Psoas muscle (tissue), 8 donors: Measurements from ENCODE around the gene FBRS. TPM values are rescaled to one million over a fixed set of nuclear protein-coding genes. Genes with fewer than 3 reads are reported as not detected.

Experiments
- ATAC-seq, 4 donors: fragments of 200-7000 bp; cut with Tn5 transposase; one replicate each; pipeline ENCODE4 v1.9.1; 2020; ENCODE audit warnings: moderate library complexity in 3 of 4, mild to moderate bottlenecking in 2 of 4
- DNase-seq, 2 donors: peaks; one replicate each; pipeline ENCODE4 v3.0.0-alpha.2; 2020
- H3K27ac ChIP-seq: fragments of 200-600 bp; one replicate; pipeline ENCODE4 v1.8.0; 2022
- H3K27me3 ChIP-seq, 3 donors: fragments of 200-600 bp in 1 of 3; one replicate each; pipeline versions ENCODE4 v1.6.1 to v1.8.0; 2013 to 2022; ENCODE audit warnings: low read length in 2 of 3, mild to moderate bottlenecking in 2 of 3, moderate library complexity in 1 of 3; ENCODE audit not compliant: insufficient read depth in 3 of 3
- H3K36me3 ChIP-seq, 2 donors: fragments of 200-600 bp in 1 of 2; one replicate each; pipeline versions ENCODE4 v1.6.1 to v1.8.0; 2013 to 2022; ENCODE audit warnings: low read depth in 1 of 2, mild to moderate bottlenecking in 1 of 2, moderate library complexity in 1 of 2; ENCODE audit not compliant: insufficient read depth in 1 of 2
- H3K4me1 ChIP-seq: fragments of 200-600 bp; one replicate; pipeline ENCODE4 v1.8.0; 2022
- H3K4me3 ChIP-seq: fragments of 200-600 bp; one replicate; pipeline ENCODE4 v1.8.0; 2022; ENCODE audit warnings: mild to moderate bottlenecking
- H3K9me3 ChIP-seq: fragments of 200-600 bp; one replicate; pipeline ENCODE4 v1.8.0; 2022
- CTCF ChIP-seq: fragments of 200-600 bp; IDR thresholded peaks from one replicate; pipeline ENCODE4 v1.8.0; 2022; ENCODE audit warnings: antibody characterized with exemption
- WGBS, 3 donors: extraction: QIAGEN DNeasy Blood & Tissue Kit; methylation state at CpG; one replicate each; pipeline versions ENCODE4 v1.1.6 to v1.1.7; 2013; 5-methylcytosine and 5-hydroxymethylcytosine counted together
- intact Hi-C, 2 donors: fragments of 100-400 bp; cut with DNase I; formaldehyde crosslinking; loops; one replicate each; pipeline versions ENCODE4 v1.11.0 to v1.14.2; 2022
- polyA plus RNA-seq, 3 donors: library from polyadenylated mRNA; stranded (reverse); fragments of 200-250 nt; gene quantifications; one replicate each; pipeline ENCODE4 v1.2.3, GENCODE V29; 2013
- total RNA-seq, 4 donors: library from RNA; stranded (reverse); fragmentation: NEBNext Ultra II Directional in 2 of 4; extraction: Animal tissue kit (Norgen Biotek cat#: 25700) in 2 of 4; gene quantifications; one replicate each; pipeline versions ENCODE4 v1.2.1 to v1.2.4, GENCODE V29; 2021 to 2023
- donor health status: healthy with polysubstance abuse.
- donor health status: DM: no; HTN: no; CAD: no; lungs with moderate emphysema.
- donor health status: Bipolar disorder and iron deficiency.
- donor health status: healthy.
- donor health status: DM: yes; HTN: yes; CAD: no.
- donor health status: DM: no; HTN: no; CAD: no.
- donor health status: DM: no; HTN: no; CAD: no.
- donor health status: DM: yes; HTN: yes; CAD: no.

FBRS gene
- total and polyA plus RNA-seq, 7 donors, result 24.8 to 58.5 (median 35.5) TPM

GRCh38 chr16:30660424-30661261 is 2.4 kb downstream of the FBRS start:
- no peak for DNase-seq

GRCh38 chr16:30662449-30662848 is 4.2 kb downstream of the FBRS start:
- ATAC-seq, result no peak

More at GRCh38 chr16:30660424-30661261, 2.4 kb downstream of the FBRS start:
- no peaks in the 10 kb centered on the region for H3K27me3 ChIP-seq
- peak overlapping the region; percentile 93 for H3K4me3 ChIP-seq
- TF ChIP-seq CTCF, result no peak
- intact Hi-C loops, result loop anchor here (2.0 to 5.0 kb wide), 2 partner anchors 36 to 37 kb away; partner anchors contain the start of gene SRCAP (in 1 of the 2)
- no peaks in the 10 kb centered on the region for H3K9me3 ChIP-seq
- peaks cover 43% of the 10 kb centered on the region for H3K4me1 ChIP-seq
- H3K36me3 ChIP-seq, result peaks cover 6 to 67% of the 10 kb centered on the region in 2 donors
- ATAC-seq, result no peak
- 42 to 50% (median 43%) methylated on average over 21 of the region's 21 CpGs for WGBS, 3 donors
- H3K27ac ChIP-seq, result peak overlapping the region; percentile 100

GRCh38 chr16:30663038-30663437 is 4.8 kb downstream of the FBRS start:
- no peak for DNase-seq
- no peak for ATAC-seq
- H3K27me3 ChIP-seq, result no peaks in the 10 kb centered on the region
- peaks cover 13 to 75% of the 10 kb centered on the region in 2 donors for H3K36me3 ChIP-seq
- H3K4me3 ChIP-seq, result no peak overlapping the region
- 78 to 86% (median 79%) methylated on average over 8 of the region's 8 CpGs for WGBS, 3 donors
- H3K27ac ChIP-seq, result no peak overlapping the region
- no peak for TF ChIP-seq CTCF
- peaks cover 39% of the 10 kb centered on the region for H3K4me1 ChIP-seq
- intact Hi-C loops, result loop anchor here in 1 of 2 donors (5.0 kb wide), 1 partner anchor 34 kb away; the partner anchor contains the start of gene SRCAP
- H3K9me3 ChIP-seq, result no peaks in the 10 kb centered on the region

More at GRCh38 chr16:30662449-30662848, 4.2 kb downstream of the FBRS start:
- no peak for TF ChIP-seq CTCF
- WGBS, 3 donors, result 78 to 84% (median 84%) methylated on average over 12 to 17 of the region's 17 CpGs
- Histone ChIP-seq H3K36me3 (peaks cover 9 to 70% of the 10 kb centered on the region in 2 donors), H3K9me3 (no peaks in the 10 kb centered on the region), H3K27ac (no peak overlapping the region), H3K4me3 (no peak overlapping the region), H3K4me1 (peaks cover 37% of the 10 kb centered on the region), H3K27me3 (no peaks in the 10 kb centered on the region)
- intact Hi-C loops, result loop anchor here in 1 of 2 donors (5.0 kb wide), 1 partner anchor 35 kb away; the partner anchor contains the start of gene SRCAP
- DNase-seq, result peak in 1 of 2 donors; percentile 52

GRCh38 chr16:30663820-30664219 is 5.6 kb downstream of the FBRS start:
- ATAC-seq, result no peak
- no peak for DNase-seq
- intact Hi-C loops, result loop anchor here in 1 of 2 donors (5.0 kb wide), 1 partner anchor 33 kb away; the partner anchor contains the start of gene SRCAP
- 52 to 78% (median 76%) methylated on average over 3 to 9 of the region's 9 CpGs for WGBS, 3 donors
- no peaks in the 10 kb centered on the region for H3K27me3 ChIP-seq
- H3K36me3 ChIP-seq, result peaks cover 19 to 83% of the 10 kb centered on the region in 2 donors
- no peak for TF ChIP-seq CTCF
- H3K9me3 ChIP-seq, result no peaks in the 10 kb centered on the region
- no peak overlapping the region for H3K27ac ChIP-seq
- peaks cover 39% of the 10 kb centered on the region for H3K4me1 ChIP-seq
- H3K4me3 ChIP-seq, result no peak overlapping the region
